ENCODE measurements around the gene BACH2.

- no peak for TF ChIP-seq ZNF354B (CRISPR knock-in tag; IDR thresholded peaks at IDR 0.05)
- TF ChIP-seq CTCF (IDR thresholded peaks at IDR 0.05 in 2 of 3, conservative IDR thresholded peaks at IDR 0.05 in 1 of 3; ENCODE audit: insufficient read depth in 2 of 3, low read depth in 1 of 3, low read length in 3 of 3) = no peak
- no peak for TF ChIP-seq BHLHE40 (IDR thresholded peaks at IDR 0.05; ENCODE audit: low read length)
- TF ChIP-seq, protein P1, sequence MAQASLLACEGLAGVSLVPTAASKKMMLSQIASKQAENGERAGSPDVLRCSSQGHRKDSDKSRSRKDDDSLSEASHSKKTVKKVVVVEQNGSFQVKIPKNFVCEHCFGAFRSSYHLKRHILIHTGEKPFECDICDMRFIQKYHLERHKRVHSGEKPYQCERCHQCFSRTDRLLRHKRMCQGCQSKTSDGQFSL (CRISPR knock-in tag; IDR thresholded peaks at IDR 0.05) = no peak
- TF ChIP-seq, protein P1 (tag; IDR thresholded peaks at IDR 0.05) = no peak
- TF ChIP-seq FOS (IDR thresholded peaks at IDR 0.05; ENCODE audit: extremely low read depth, insufficient read length) = no peak
- TF ChIP-seq RBFOX2 (IDR thresholded peaks at IDR 0.05; ENCODE audit: low read depth, low read length) = no peak
- no peak for TF ChIP-seq KLF1 (tag; IDR thresholded peaks at IDR 0.05)
- TF ChIP-seq NCOA1 (IDR thresholded peaks at IDR 0.05; ENCODE audit: low read depth) = no peak
- no peak for TF ChIP-seq EZH2 (IDR thresholded peaks at IDR 0.05; ENCODE audit: borderline replicate concordance, low read depth, low read length)
- TF ChIP-seq MYNN (IDR thresholded peaks at IDR 0.05) = no peak
- TF ChIP-seq MYNN (CRISPR knock-in tag; IDR thresholded peaks at IDR 0.05) = no peak
Observed at GRCh38 chr6:90219209-90219985, 77.2 kb downstream of the BACH2 start.

All from K562 (cell line).